ENCODE results near the gene NAT8. TPM values are rescaled to one million over a fixed set of nuclear protein-coding genes. Genes with fewer than 3 reads are reported as not detected.
"Not testable (repeated sequence)": the region's sequence is repeated elsewhere in the genome, so short reads cannot be mapped to it uniquely, and the experiment has no call there.

Gene NAT8
- not detected in 2 replicates for total RNA-seq

- Mint-ChIP-seq H3K9me3 (peaks cover 4% of the 10 kb centered on the region), H3K4me3 (no peak within 1 kb of the TSS), H3K36me3 (ENCODE audit: low read depth) (no peaks in the 10 kb centered on the region), H3K27me3 (ENCODE audit: insufficient read depth) (peaks cover under 1% of the 10 kb centered on the region), H3K4me1 (ENCODE audit: low read depth) (peaks cover 5% of the 10 kb centered on the region), H3K27ac (no peak within 1 kb of the TSS)
- intact Hi-C loops (cut with micrococcal nuclease), result no loop called here
- no peak for DNase-seq (ENCODE audit: low spot score)
Measured at GRCh38 chr2:73642338-73643018, at the start of gene NAT8. NAT8 (minus strand) TSS chr2:73642422; CDS start chr2:73641628, 794 bp downstream.

- H3K4me3 Mint-ChIP-seq; H3K4me1 Mint-ChIP-seq (ENCODE audit: low read depth); H3K27me3 Mint-ChIP-seq (ENCODE audit: insufficient read depth); H3K36me3 Mint-ChIP-seq (ENCODE audit: low read depth); H3K27ac Mint-ChIP-seq; H3K9me3 Mint-ChIP-seq; intact Hi-C loops (cut with micrococcal nuclease): not testable (repeated sequence)
- DNase-seq (ENCODE audit: low spot score), result peak; percentile 14
Measured at GRCh38 chr2:73690372-73691088, 48.3 kb upstream of the NAT8 start.

GRCh38 chr2:73688494-73688893 lies 46.3 kb upstream of the NAT8 start:
- H3K4me3 Mint-ChIP-seq; H3K36me3 Mint-ChIP-seq (ENCODE audit: low read depth); H3K4me1 Mint-ChIP-seq (ENCODE audit: low read depth); H3K9me3 Mint-ChIP-seq; intact Hi-C loops (cut with micrococcal nuclease); H3K27me3 Mint-ChIP-seq (ENCODE audit: insufficient read depth); DNase-seq (ENCODE audit: low spot score); H3K27ac Mint-ChIP-seq: not testable (repeated sequence)

GRCh38 chr2:73685764-73686438 lies 43.7 kb upstream of the NAT8 start:
- peaks cover 6% of the 10 kb centered on the region for H3K27me3 Mint-ChIP-seq (ENCODE audit: insufficient read depth)
- H3K4me3 Mint-ChIP-seq, result no peak overlapping the region
- DNase-seq (ENCODE audit: low spot score), result no peak
- no peaks in the 10 kb centered on the region for H3K36me3 Mint-ChIP-seq (ENCODE audit: low read depth)
- intact Hi-C loops (cut with micrococcal nuclease), result no loop called here
- no peaks in the 10 kb centered on the region for H3K4me1 Mint-ChIP-seq (ENCODE audit: low read depth)
- H3K9me3 Mint-ChIP-seq, result no peaks in the 10 kb centered on the region
- no peak overlapping the region for H3K27ac Mint-ChIP-seq

- not testable (repeated sequence) for H3K4me1 Mint-ChIP-seq (ENCODE audit: low read depth); H3K9me3 Mint-ChIP-seq; H3K4me3 Mint-ChIP-seq; H3K27ac Mint-ChIP-seq; DNase-seq (ENCODE audit: low spot score); H3K36me3 Mint-ChIP-seq (ENCODE audit: low read depth); H3K27me3 Mint-ChIP-seq (ENCODE audit: insufficient read depth)
- intact Hi-C loops (cut with micrococcal nuclease), result loop anchor here (1.0 kb wide), 1 partner anchor 62 kb away; no protein-coding TSS in a partner anchor
Measured at GRCh38 chr2:73684905-73685304, 42.7 kb upstream of the NAT8 start.

- not testable (repeated sequence) for H3K4me3 Mint-ChIP-seq; H3K9me3 Mint-ChIP-seq; H3K27ac Mint-ChIP-seq; H3K36me3 Mint-ChIP-seq (ENCODE audit: low read depth); H3K27me3 Mint-ChIP-seq (ENCODE audit: insufficient read depth); DNase-seq (ENCODE audit: low spot score); H3K4me1 Mint-ChIP-seq (ENCODE audit: low read depth)
- intact Hi-C loops (cut with micrococcal nuclease), result loop anchor here (1.0 kb wide), 1 partner anchor 61 kb away; no protein-coding TSS in a partner anchor
Measured at GRCh38 chr2:73684325-73684724, 42.1 kb upstream of the NAT8 start.

- H3K27ac Mint-ChIP-seq; DNase-seq (ENCODE audit: low spot score); H3K27me3 Mint-ChIP-seq (ENCODE audit: insufficient read depth); H3K36me3 Mint-ChIP-seq (ENCODE audit: low read depth); H3K4me1 Mint-ChIP-seq (ENCODE audit: low read depth); intact Hi-C loops (cut with micrococcal nuclease); H3K9me3 Mint-ChIP-seq; H3K4me3 Mint-ChIP-seq: not testable (repeated sequence)
Measured at GRCh38 chr2:73679951-73680571, 37.8 kb upstream of the NAT8 start.

- H3K9me3 Mint-ChIP-seq; H3K4me3 Mint-ChIP-seq; H3K4me1 Mint-ChIP-seq (ENCODE audit: low read depth); DNase-seq (ENCODE audit: low spot score); H3K27me3 Mint-ChIP-seq (ENCODE audit: insufficient read depth); intact Hi-C loops (cut with micrococcal nuclease); H3K27ac Mint-ChIP-seq; H3K36me3 Mint-ChIP-seq (ENCODE audit: low read depth): not testable (repeated sequence)
Measured at GRCh38 chr2:73679237-73679636, 37.0 kb upstream of the NAT8 start.

- DNase-seq (ENCODE audit: low spot score); H3K27me3 Mint-ChIP-seq (ENCODE audit: insufficient read depth); H3K36me3 Mint-ChIP-seq (ENCODE audit: low read depth); H3K4me1 Mint-ChIP-seq (ENCODE audit: low read depth); H3K27ac Mint-ChIP-seq; intact Hi-C loops (cut with micrococcal nuclease); H3K9me3 Mint-ChIP-seq; H3K4me3 Mint-ChIP-seq: not testable (repeated sequence)
Measured at GRCh38 chr2:73678008-73678407, 35.8 kb upstream of the NAT8 start.

GRCh38 chr2:73676211-73676610 lies 34.0 kb upstream of the NAT8 start:
- H3K27ac Mint-ChIP-seq; DNase-seq (ENCODE audit: low spot score); H3K36me3 Mint-ChIP-seq (ENCODE audit: low read depth); H3K4me1 Mint-ChIP-seq (ENCODE audit: low read depth); H3K4me3 Mint-ChIP-seq; intact Hi-C loops (cut with micrococcal nuclease); H3K9me3 Mint-ChIP-seq; H3K27me3 Mint-ChIP-seq (ENCODE audit: insufficient read depth): not testable (repeated sequence)

- intact Hi-C loops (cut with micrococcal nuclease); H3K4me1 Mint-ChIP-seq (ENCODE audit: low read depth); DNase-seq (ENCODE audit: low spot score); H3K4me3 Mint-ChIP-seq; H3K27me3 Mint-ChIP-seq (ENCODE audit: insufficient read depth); H3K36me3 Mint-ChIP-seq (ENCODE audit: low read depth); H3K27ac Mint-ChIP-seq; H3K9me3 Mint-ChIP-seq: not testable (repeated sequence)
Measured at GRCh38 chr2:73674696-73675157, 32.5 kb upstream of the NAT8 start.

- H3K36me3 Mint-ChIP-seq (ENCODE audit: low read depth); H3K27ac Mint-ChIP-seq; DNase-seq (ENCODE audit: low spot score); intact Hi-C loops (cut with micrococcal nuclease); H3K4me3 Mint-ChIP-seq; H3K4me1 Mint-ChIP-seq (ENCODE audit: low read depth); H3K9me3 Mint-ChIP-seq; H3K27me3 Mint-ChIP-seq (ENCODE audit: insufficient read depth): not testable (repeated sequence)
Measured at GRCh38 chr2:73669976-73670375, 27.8 kb upstream of the NAT8 start.

GRCh38 chr2:73667239-73667638 lies 25.0 kb upstream of the NAT8 start:
- not testable (repeated sequence) for H3K4me1 Mint-ChIP-seq (ENCODE audit: low read depth); DNase-seq (ENCODE audit: low spot score)

More at GRCh38 chr2:73667239-73667638, 25.0 kb upstream of the NAT8 start:
- intact Hi-C loops (cut with micrococcal nuclease); H3K27ac Mint-ChIP-seq; H3K27me3 Mint-ChIP-seq (ENCODE audit: insufficient read depth); H3K4me3 Mint-ChIP-seq; H3K9me3 Mint-ChIP-seq; H3K36me3 Mint-ChIP-seq (ENCODE audit: low read depth): not testable (repeated sequence)

All from activated T-helper 1 cell treated with anti-CD3 and anti-CD28 coated beads, Interleukin-12 subunit alpha, Interleukin-12 subunit beta, Interleukin-2, Interleukin-4 antibody, amounts not matched to agents 30 ng/mL and 10 ng/mL and 1 ng/mL, durations not matched to agents 14 hours and 24 hours and 36 hours (primary cell).